Esophagus squamous epithelium (tissue), 4 donors: ENCODE data around the gene MRPL55.

Experiments used
- CTCF ChIP-seq, 6 experiments: fragments of 450-650 bp in 4 of 6; fragments of 200-600 bp in 2 of 6; sonication (generic) in 2 of 6; IDR thresholded peaks; one replicate each; pipeline ENCODE4 v1.5.1; 2016 to 2019; ENCODE audit warnings: antibody characterized with exemption in 6 of 6, mild to moderate bottlenecking in 4 of 6, moderate library complexity in 4 of 6
- POLR2A ChIP-seq, 4 donors: fragments of 450-650 bp; IDR thresholded peaks; one replicate each; pipeline ENCODE4 v1.6.1; 2017; ENCODE audit warnings: antibody characterized with exemption in 4 of 4, mild to moderate bottlenecking in 4 of 4, moderate library complexity in 3 of 4

GRCh38 chr1:228079601-228080263 lies 29.4 kb downstream of the MRPL55 start:
- no peak for TF ChIP-seq CTCF (IDR thresholded peaks at IDR 0.05)
- no peak for TF ChIP-seq POLR2A (IDR thresholded peaks at IDR 0.05)
